Measurements from ENCODE around the gene SLCO4A1.
"Not testable (repeated sequence)": the region's sequence is repeated elsewhere in the genome, so short reads cannot be mapped to it uniquely, and the experiment has no call there.

Gene SLCO4A1

DNA sequence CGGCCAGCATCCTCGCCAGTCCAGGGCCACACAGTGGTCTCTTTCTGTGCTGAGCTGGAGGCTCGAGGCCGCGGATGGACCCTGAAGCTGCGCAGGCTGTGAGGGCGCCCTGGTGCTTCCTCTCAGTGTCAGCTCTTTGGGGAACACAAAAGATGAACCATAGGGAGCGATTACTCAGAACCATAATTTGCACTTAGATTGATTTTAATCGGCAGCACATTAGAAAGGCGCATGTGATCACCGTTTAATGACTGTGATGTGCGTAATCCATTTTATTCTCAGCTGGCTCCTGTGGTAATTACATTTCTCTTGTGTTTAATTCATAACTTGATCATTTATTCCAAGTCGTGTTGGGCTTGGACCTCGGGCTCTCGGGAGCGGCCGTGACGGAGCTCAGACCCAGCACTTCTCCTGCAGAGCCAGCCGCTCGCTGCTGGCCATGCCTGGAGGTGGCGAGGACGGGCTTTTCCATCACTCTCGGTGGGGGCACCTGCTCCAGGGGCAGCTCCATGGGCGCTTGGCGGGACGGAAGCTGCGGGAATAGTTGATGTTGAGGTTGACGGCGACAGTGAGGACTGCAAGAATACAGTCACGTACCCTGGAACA is 40.7 kb downstream of the SLCO4A1 start:
- H3K4me3 ChIP-seq (ENCODE audit: low read depth, low read length): no peak overlapping the region
- no peak for TF ChIP-seq CTCF (IDR thresholded peaks at IDR 0.05; ENCODE audit: low read depth, low read length, missing control alignments)
- no peak for DNase-seq (ENCODE audit: low read depth)

DNA sequence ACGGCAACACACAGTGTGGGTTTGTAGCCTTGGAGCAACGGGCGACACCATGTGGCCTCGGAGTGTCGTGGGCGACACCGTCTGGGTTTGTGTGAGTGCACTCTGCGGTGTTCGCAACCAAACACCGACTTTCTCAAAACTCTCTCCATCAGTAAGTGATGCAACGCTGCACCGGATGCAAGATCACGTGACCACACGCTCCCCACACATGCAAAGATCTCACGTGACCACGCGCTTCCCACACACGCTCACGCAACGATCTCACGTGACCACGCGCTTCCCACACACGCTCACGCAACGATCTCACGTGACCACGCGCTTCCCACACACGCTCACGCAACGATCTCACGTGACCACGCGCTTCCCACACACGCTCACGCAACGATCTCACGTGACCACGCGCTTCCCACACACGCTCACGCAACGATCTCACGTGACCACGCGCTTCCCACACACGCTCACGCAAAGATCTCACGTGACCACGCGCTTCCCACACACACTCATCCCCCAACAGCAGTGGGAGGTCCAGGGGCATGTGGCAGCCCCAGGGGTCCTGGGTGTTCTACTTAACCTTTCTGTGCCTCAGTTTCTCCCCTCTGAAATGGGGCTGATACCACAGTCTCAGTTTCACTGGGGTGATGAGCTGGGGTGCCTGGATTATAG is 41.5 kb downstream of the SLCO4A1 start:
- not testable (repeated sequence) for DNase-seq (ENCODE audit: low read depth); H3K4me3 ChIP-seq (ENCODE audit: low read depth, low read length)

GRCh38 chr20:62684981-62685380 is 42.7 kb downstream of the SLCO4A1 start:
- no peak for TF ChIP-seq CTCF (IDR thresholded peaks at IDR 0.05; ENCODE audit: low read depth, low read length, missing control alignments)
- no peak overlapping the region for H3K4me3 ChIP-seq (ENCODE audit: low read depth, low read length)
- DNase-seq (ENCODE audit: low read depth): no peak

GRCh38 chr20:62685781-62686555 is 43.7 kb downstream of the SLCO4A1 start:
- TF ChIP-seq CTCF (IDR thresholded peaks at IDR 0.05; ENCODE audit: low read depth, low read length, missing control alignments): no peak
- no peak for DNase-seq (ENCODE audit: low read depth)
- no peak overlapping the region for H3K4me3 ChIP-seq (ENCODE audit: low read depth, low read length)

- no peak for DNase-seq (ENCODE audit: low read depth)
- no peak for TF ChIP-seq CTCF (IDR thresholded peaks at IDR 0.05; ENCODE audit: low read depth, low read length, missing control alignments)
- no peak overlapping the region for H3K4me3 ChIP-seq (ENCODE audit: low read depth, low read length)
Measured at GRCh38 chr20:62686869-62687830, 44.8 kb downstream of the SLCO4A1 start.

GRCh38 chr20:62688083-62688482 is 45.8 kb downstream of the SLCO4A1 start:
- H3K4me3 ChIP-seq (ENCODE audit: low read depth, low read length): no peak overlapping the region
- no peak for TF ChIP-seq CTCF (IDR thresholded peaks at IDR 0.05; ENCODE audit: low read depth, low read length, missing control alignments)

More at GRCh38 chr20:62688083-62688482, 45.8 kb downstream of the SLCO4A1 start:
- no peak for DNase-seq (ENCODE audit: low read depth)

Data from GM12864 (cell line).